ENCODE results near the gene SUGCT. TPM values are rescaled to one million over a fixed set of nuclear protein-coding genes. Genes with fewer than 3 reads are reported as not detected.
A peak's percentile ranks its signal among the peaks of the same experiment; 100 is the strongest.

The SUGCT gene
- polyA plus RNA-seq, 1 of the 3 experiments (the other 2 are of a cell fraction): 53.7 TPM

DNA sequence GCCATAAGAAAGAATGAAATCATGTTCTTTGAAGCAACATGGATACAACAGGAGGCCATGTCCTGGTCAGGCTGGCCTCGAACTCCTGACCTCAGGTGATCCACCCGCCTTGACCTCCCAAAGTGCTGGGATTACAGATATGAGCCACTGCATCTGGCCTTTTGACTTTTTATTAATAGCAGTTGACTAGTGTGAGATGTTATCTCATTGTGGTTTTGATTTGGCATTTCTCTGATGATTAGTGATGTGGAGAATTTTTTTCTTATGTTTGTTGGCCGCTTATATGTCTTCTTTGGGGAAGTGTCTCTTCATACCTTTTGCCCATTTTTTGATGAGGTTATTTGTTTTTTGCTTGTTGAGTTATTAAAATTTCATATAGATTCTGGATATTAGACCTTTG is 400.9 kb downstream of the SUGCT start:
- H3K4me3 ChIP-seq (ENCODE audit: low read depth in 2 of 2, low read length in 1 of 2): no peak overlapping the region
- H4K20me1 ChIP-seq (ENCODE audit: insufficient read depth): no peaks in the 10 kb centered on the region
- H3K36me3 ChIP-seq (replicated peaks in 1 of 2; ENCODE audit: control insufficient read depth in 1 of 2, insufficient read depth in 2 of 2, low read length in 1 of 2): peaks cover 0 to 50% of the 10 kb centered on the region in 2 experiments
- H3K9ac ChIP-seq: peak overlapping the region; percentile 2; the same call in 1 of the 2 replicates
- H2AFZ ChIP-seq (ENCODE audit: low read depth): no peak overlapping the region
- H3K9me2 ChIP-seq: no peaks in the 10 kb centered on the region
- H3K4me1 ChIP-seq (ENCODE audit: control insufficient read depth in 1 of 2, insufficient read depth in 2 of 2, low read depth in 1 of 2, low read length in 1 of 2): peaks cover 0 to 4% of the 10 kb centered on the region in 2 experiments; a peak in 2 of 4 replicates
- no peaks in the 10 kb centered on the region for H3K9me3 ChIP-seq
- H3F3A ChIP-seq (replicated peaks; ENCODE audit: insufficient read depth): peaks cover 25% of the 10 kb centered on the region
- H3K27me3 ChIP-seq (ENCODE audit: insufficient read depth): no peaks in the 10 kb centered on the region
- H3K4me2 ChIP-seq: no peak overlapping the region
- CTCF ChIA-PET: interaction anchor here (1.5 kb wide), 1 partner anchor 12 kb away, joined by 3 read pairs; no protein-coding TSS in a partner anchor
- POLR2A ChIA-PET: no interaction called here
- H3K27ac ChIP-seq (ENCODE audit: low read depth in 2 of 2, low read length in 1 of 2): peak overlapping the region; percentile 44 to 81; a peak in 3 of 4 replicates
- WGBS (ENCODE audit: low lambda C conversion rate): 75% methylated on average over 3 of the region's 3 CpGs
- DNase-seq: no peak
- H3K79me2 ChIP-seq (ENCODE audit: insufficient read depth): peaks cover 93% of the 10 kb centered on the region
- no peak for TF ChIP-seq MXI1 (IDR thresholded peaks at IDR 0.05; ENCODE audit: low read depth, low read length)
- TF ChIP-seq POLR2AphosphoS5 (IDR thresholded peaks at IDR 0.05; ENCODE audit: low read depth, low read length): peak; percentile 54; the same call in 1 of the 2 replicates
- no peak for TF ChIP-seq RFX5 (IDR thresholded peaks at IDR 0.05; ENCODE audit: low read length)
- no peak for TF ChIP-seq USF2 (IDR thresholded peaks at IDR 0.05; ENCODE audit: borderline replicate concordance, low read depth, low read length)
- TF ChIP-seq NRF1 (IDR thresholded peaks at IDR 0.05; ENCODE audit: low read depth, low read length): no peak
- no peak for TF ChIP-seq USF1 (IDR thresholded peaks at IDR 0.05; ENCODE audit: borderline replicate concordance, low read depth)
- TF ChIP-seq MEF2A (IDR thresholded peaks at IDR 0.05; ENCODE audit: borderline replicate concordance, low read depth): peak; percentile 93
- peak; percentile 99 for TF ChIP-seq RXRA (IDR thresholded peaks at IDR 0.05; ENCODE audit: borderline replicate concordance, low read depth)
- no peak for TF ChIP-seq SIN3A (IDR thresholded peaks at IDR 0.05; ENCODE audit: borderline replicate concordance, low read depth, low read length)
- no peak for TF ChIP-seq CHD2 (IDR thresholded peaks at IDR 0.05; ENCODE audit: low read length, partially characterized antibody)
- peak; percentile 87 for TF ChIP-seq JUND (IDR thresholded peaks at IDR 0.05)
- peak; percentile 50; the same call in 1 of the 2 replicates for TF ChIP-seq FOXM1 (IDR thresholded peaks at IDR 0.05; ENCODE audit: low read depth)
- TF ChIP-seq SMC3 (IDR thresholded peaks at IDR 0.05; ENCODE audit: low read depth, low read length): no peak
- no peak for TF ChIP-seq CTCF (IDR thresholded peaks at IDR 0.05)
- no peak for TF ChIP-seq ELF1 (IDR thresholded peaks at IDR 0.05)
- no peak for TF ChIP-seq GABPA (IDR thresholded peaks at IDR 0.05; ENCODE audit: low read depth)
- no peak for TF ChIP-seq RAD21 (IDR thresholded peaks at IDR 0.05; ENCODE audit: low read length)
- TF ChIP-seq RCOR1 (IDR thresholded peaks at IDR 0.05; ENCODE audit: low read length): no peak
- no peak for TF ChIP-seq FOXJ3 (CRISPR knock-in tag; IDR thresholded peaks at IDR 0.05)
- TF ChIP-seq TAF1 (IDR thresholded peaks at IDR 0.05; ENCODE audit: borderline replicate concordance, low read depth, low read length): no peak
- TF ChIP-seq PBX3 (IDR thresholded peaks at IDR 0.05): peak; percentile 91
- TF ChIP-seq FOSL2 (IDR thresholded peaks at IDR 0.05; ENCODE audit: borderline replicate concordance, low read depth): peak; percentile 55; the same call in 1 of the 2 replicates
- TF ChIP-seq TCF12 (IDR thresholded peaks at IDR 0.05): peak; percentile 95
- TF ChIP-seq ZBTB33 (IDR thresholded peaks at IDR 0.05; ENCODE audit: borderline replicate concordance, low read depth): peak; percentile 20; the same call in 1 of the 2 replicates
- TF ChIP-seq YY1 (IDR thresholded peaks at IDR 0.05; ENCODE audit: low read depth): no peak
- peak in 1 of 2 experiments; percentile 93; a peak in 3 of 4 replicates for TF ChIP-seq EP300 (IDR thresholded peaks at IDR 0.05; ENCODE audit: borderline replicate concordance in 1 of 2, low read depth in 1 of 2, low read length in 1 of 2)
- peak; percentile 78; the same call in 1 of the 2 replicates for TF ChIP-seq TEAD4 (IDR thresholded peaks at IDR 0.05; ENCODE audit: borderline replicate concordance, insufficient read depth)
- TF ChIP-seq, protein P1, sequence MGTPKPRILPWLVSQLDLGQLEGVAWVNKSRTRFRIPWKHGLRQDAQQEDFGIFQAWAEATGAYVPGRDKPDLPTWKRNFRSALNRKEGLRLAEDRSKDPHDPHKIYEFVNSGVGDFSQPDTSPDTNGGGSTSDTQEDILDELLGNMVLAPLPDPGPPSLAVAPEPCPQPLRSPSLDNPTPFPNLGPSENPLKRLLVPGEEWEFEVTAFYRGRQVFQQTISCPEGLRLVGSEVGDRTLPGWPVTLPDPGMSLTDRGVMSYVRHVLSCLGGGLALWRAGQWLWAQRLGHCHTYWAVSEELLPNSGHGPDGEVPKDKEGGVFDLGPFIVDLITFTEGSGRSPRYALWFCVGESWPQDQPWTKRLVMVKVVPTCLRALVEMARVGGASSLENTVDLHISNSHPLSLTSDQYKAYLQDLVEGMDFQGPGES (IDR thresholded peaks at IDR 0.05; ENCODE audit: low read depth, low read length): no peak

Measured in SK-N-SH (cell line).